H1 (cell line): ENCODE data around the gene DENND6B. TPM values are rescaled to one million over a fixed set of nuclear protein-coding genes. Genes with fewer than 3 reads are reported as not detected.

ENCODE experiments used
- CTCF ChIA-PET: fragments of 300-600 bp; sonication (Branson Sonifier 250); formaldehyde crosslinking; loops from one replicate; lab custom pipeline; 2021; ENCODE audit not compliant: partially characterized antibody; lab: Charles Lee
- POLR2A ChIA-PET: fragments of 300-600 bp; sonication (Branson Sonifier 250); formaldehyde crosslinking; loops from one replicate; lab custom pipeline; 2021; ENCODE audit warnings: inconsistent platforms; ENCODE audit not compliant: partially characterized antibody; lab: Charles Lee
- DNase-seq, 2 experiments: peaks; one replicate each; pipeline versions ENCODE4 v3.0.0 to v3.0.0-alpha.2; 2010 to 2022; ENCODE audit warnings: low spot score in 2 of 2, low read depth in 1 of 2, mixed read lengths in 1 of 2
- FAIRE-seq: peaks from 2 replicates; lab custom pipeline; 2011; peaks lifted over from hg19 to GRCh38; lab: Jason Lieb, UNC
- H2AFZ ChIP-seq: 2 replicates; pipeline ENCODE4 v1.8.1; 2012; ENCODE audit warnings: low read length, inconsistent platforms
- H2AK5ac ChIP-seq: 2 replicates; pipeline ENCODE4 v1.6.1; 2013; ENCODE audit warnings: low read depth, low read length
- H2BK120ac ChIP-seq: replicated peaks from 2 replicates; pipeline ENCODE3; 2013; ENCODE audit warnings: low read depth, low read length, inconsistent platforms
- H2BK12ac ChIP-seq: 2 replicates; pipeline ENCODE4 v1.6.1; 2013; ENCODE audit warnings: low read depth, low read length
- H2BK15ac ChIP-seq: 2 replicates; pipeline ENCODE4 v1.6.1; 2013; ENCODE audit warnings: low read length
- H2BK20ac ChIP-seq: 2 replicates; pipeline ENCODE4 v1.6.1; 2013; ENCODE audit warnings: low read length
- H2BK5ac ChIP-seq: 2 replicates; pipeline ENCODE4 v1.6.1; 2013; ENCODE audit warnings: low read depth, low read length
- H3K14ac ChIP-seq: 2 replicates; pipeline ENCODE4 v1.6.1; 2013; ENCODE audit warnings: inconsistent platforms; ENCODE audit not compliant: insufficient read length
- H3K18ac ChIP-seq: 2 replicates; pipeline ENCODE4 v1.6.1; 2013; ENCODE audit warnings: low read length; ENCODE audit errors: extremely low read depth
- H3K23ac ChIP-seq: 2 replicates; pipeline ENCODE4 v1.6.1; 2013; ENCODE audit warnings: inconsistent platforms; ENCODE audit not compliant: insufficient read length
- H3K23me2 ChIP-seq: 2 replicates; pipeline ENCODE4 v1.6.1; 2013; ENCODE audit warnings: low read depth, low read length
- H3K27ac ChIP-seq: 2 replicates; pipeline ENCODE4 v1.6.1; 2011; ENCODE audit warnings: low read depth, low read length, inconsistent platforms
- H3K27me3 ChIP-seq, 4 experiments: replicated peaks in 1 of 4; 1 replicate in 1 of 4; 2 replicates in 3 of 4; pipeline versions ENCODE4 v1.6.1 to v1.8.1; 2011 to 2013; ENCODE audit warnings: low read length in 3 of 4, mild to moderate bottlenecking in 3 of 4, inconsistent platforms in 2 of 4, mixed read lengths in 2 of 4, moderate library complexity in 1 of 4; ENCODE audit not compliant: control insufficient read depth in 3 of 4, insufficient read depth in 3 of 4; ENCODE audit errors: extremely low read depth in 1 of 4
- H3K36me3 ChIP-seq, 4 experiments: 2 replicates each; pipeline versions ENCODE4 v1.6.1 to v1.8.1; 2011 to 2013; ENCODE audit warnings: mild to moderate bottlenecking in 4 of 4, low read length in 3 of 4, moderate library complexity in 2 of 4, control low read depth in 1 of 4, inconsistent platforms in 1 of 4; ENCODE audit not compliant: insufficient read depth in 4 of 4, control insufficient read depth in 2 of 4
- H3K4ac ChIP-seq: replicated peaks from 2 replicates; pipeline ENCODE3; 2013; ENCODE audit warnings: low read length, low read depth, mixed read lengths, inconsistent platforms; ENCODE audit not compliant: insufficient read length
- H3K4me1 ChIP-seq, 4 experiments: replicated peaks in 1 of 4; 1 replicate in 1 of 4; 2 replicates in 3 of 4; pipeline versions ENCODE4 v1.6.1 to v1.8.1; 2011 to 2013; ENCODE audit warnings: low read length in 3 of 4, inconsistent platforms in 2 of 4, mixed read lengths in 1 of 4; ENCODE audit not compliant: insufficient read depth in 4 of 4, control insufficient read depth in 3 of 4
- H3K4me2 ChIP-seq, 2 experiments: 2 replicates each; pipeline versions ENCODE4 v1.6.1 to v1.8.1; 2011 to 2013; ENCODE audit warnings: low read depth in 2 of 2, low read length in 2 of 2, control low read depth in 1 of 2, inconsistent platforms in 1 of 2, mild to moderate bottlenecking in 1 of 2; ENCODE audit not compliant: insufficient read depth in 1 of 2
- H3K4me3 ChIP-seq, 4 experiments: fragments of 200-600, 300-600 bp in 1 of 4; sonication (generic), shearing (Covaris generic), sonication (Bioruptor Twin) in 1 of 4; 2 replicates each; pipeline versions ENCODE4 v1.5.1 to v1.8.1; 2011 to 2016; ENCODE audit warnings: low read length in 4 of 4, low read depth in 3 of 4, control low read depth in 2 of 4, inconsistent platforms in 2 of 4, mild to moderate bottlenecking in 2 of 4, mixed read lengths in 1 of 4, moderate library complexity in 1 of 4; ENCODE audit not compliant: insufficient read depth in 2 of 4; ENCODE audit errors: extremely low read depth in 1 of 4
- H3K56ac ChIP-seq: replicated peaks from 2 replicates; pipeline ENCODE3; 2013; ENCODE audit warnings: low read depth, mild to moderate bottlenecking, mixed read lengths, low read length, inconsistent platforms; ENCODE audit not compliant: insufficient read length
- H3K79me1 ChIP-seq: 2 replicates; pipeline ENCODE4 v1.6.1; 2013; ENCODE audit warnings: low read depth, low read length, control low read depth
- H3K79me2 ChIP-seq, 2 experiments: 2 replicates each; pipeline versions ENCODE4 v1.6.1 to v1.8.1; 2012 to 2013; ENCODE audit warnings: low read length in 2 of 2, mild to moderate bottlenecking in 2 of 2, inconsistent platforms in 1 of 2; ENCODE audit not compliant: insufficient read depth in 2 of 2, control insufficient read depth in 1 of 2
- H3K9ac ChIP-seq, 4 experiments: replicated peaks in 1 of 4; 1 replicate in 1 of 4; 2 replicates in 3 of 4; pipeline versions ENCODE4 v1.6.1 to v1.8.1; 2011 to 2013; ENCODE audit warnings: low read depth in 3 of 4, low read length in 3 of 4, control low read depth in 2 of 4, mild to moderate bottlenecking in 2 of 4, moderate library complexity in 2 of 4, inconsistent platforms in 1 of 4; ENCODE audit errors: extremely low read depth in 1 of 4
- H3K9me3 ChIP-seq, 2 experiments: 2 replicates each; pipeline versions ENCODE4 v1.6.1 to v1.8.1; 2012 to 2013; ENCODE audit warnings: mild to moderate bottlenecking in 2 of 2, moderate library complexity in 2 of 2, control low read depth in 1 of 2, inconsistent platforms in 1 of 2, low read depth in 1 of 2, low read length in 1 of 2, mixed read lengths in 1 of 2; ENCODE audit not compliant: insufficient read depth in 2 of 2
- H4K20me1 ChIP-seq, 2 experiments: replicated peaks in 1 of 2; 2 replicates each; pipeline versions ENCODE3 to v1.8.1; 2011 to 2013; ENCODE audit warnings: inconsistent platforms in 2 of 2, low read length in 2 of 2, mild to moderate bottlenecking in 1 of 2; ENCODE audit not compliant: insufficient read depth in 2 of 2, control insufficient read depth in 1 of 2
- H4K5ac ChIP-seq: 2 replicates; pipeline ENCODE4 v1.6.1; 2013; ENCODE audit warnings: low read length, low read depth, mixed read lengths, inconsistent platforms; ENCODE audit not compliant: insufficient read length
- H4K8ac ChIP-seq: 2 replicates; pipeline ENCODE4 v1.8.0; 2013; ENCODE audit warnings: mild to moderate bottlenecking, moderate library complexity, low read length, inconsistent platforms; ENCODE audit not compliant: insufficient read depth; ENCODE audit errors: extremely low read depth
- H4K91ac ChIP-seq: replicated peaks from 2 replicates; pipeline ENCODE3; 2013; ENCODE audit warnings: low read length, mixed read lengths, inconsistent platforms; ENCODE audit not compliant: insufficient read length
- BCL11A ChIP-seq, 2 experiments: IDR thresholded peaks; one replicate each; pipeline ENCODE4 v1.6.1; 2011; ENCODE audit warnings: low read depth in 2 of 2, low read length in 2 of 2, mild to moderate bottlenecking in 2 of 2
- JUND ChIP-seq: IDR thresholded peaks from 2 replicates; pipeline ENCODE4 v1.6.1; 2011; ENCODE audit warnings: mild to moderate bottlenecking, improper control_type of control experiment, low read length
- MAX ChIP-seq: IDR thresholded peaks from 2 replicates; pipeline ENCODE4 v1.6.1; 2012; ENCODE audit warnings: inconsistent platforms
- NRF1 ChIP-seq: IDR thresholded peaks from 2 replicates; pipeline ENCODE4 v1.6.1; 2011; ENCODE audit warnings: mild to moderate bottlenecking, low read depth, low read length, improper control_type of control experiment
- RXRA ChIP-seq: IDR thresholded peaks from 2 replicates; pipeline ENCODE4 v1.6.1; 2011; ENCODE audit warnings: low read depth, mild to moderate bottlenecking, low read length, moderate library complexity; ENCODE audit not compliant: insufficient read depth
- SIX5 ChIP-seq: IDR thresholded peaks from 2 replicates; pipeline ENCODE4 v1.6.1; 2011; ENCODE audit warnings: mild to moderate bottlenecking, low read depth, low read length
- SP1 ChIP-seq: IDR thresholded peaks from 2 replicates; pipeline ENCODE4 v1.6.1; 2011; ENCODE audit warnings: low read depth, low read length
- TAF1 ChIP-seq: IDR thresholded peaks from 2 replicates; pipeline ENCODE4 v1.6.1; 2011; ENCODE audit warnings: mild to moderate bottlenecking, low read depth, low read length
- WGBS, 2 experiments: shearing (Covaris generic) in 1 of 2; methylation state at CpG; one replicate each; pipeline versions ENCODE4 v1.1.6 to v1.1.7; 2013 to 2015; ENCODE audit warnings: low lambda C conversion rate in 2 of 2, mixed read lengths in 2 of 2, inconsistent platforms in 1 of 2, low coverage in 1 of 2, missing lambda C conversion rate in 1 of 2; ENCODE audit not compliant: insufficient replicate concordance in 2 of 2, insufficient coverage in 1 of 2, insufficient read length in 1 of 2; ENCODE audit errors: extremely low coverage in 1 of 2, missing lambda C conversion rate in 1 of 2; 5-methylcytosine and 5-hydroxymethylcytosine counted together
- polyA plus RNA-seq, 7 experiments: library from polyadenylated mRNA; depleted of rRNA in 3 of 7; stranded (reverse) in 5 of 7; unstranded in 2 of 7; fragments of >200 nt in 5 of 7; fragments of 200-250 nt in 2 of 7; gene quantifications; 1 replicate in 5 of 7; 2 replicates in 1 of 7; 4 replicates in 1 of 7; pipeline versions ENCODE4 v1.2.1 to v1.2.3, GENCODE V29; 2011 to 2013; ENCODE audit warnings: missing spikeins in 2 of 7, mixed read lengths in 2 of 7
- total RNA-seq: library from RNA; stranded (reverse); fragmentation: NEBNext Ultra II Directional; extraction: Animal tissue kit (Norgen Biotek cat#: 25700); gene quantifications from 2 replicates; pipeline ENCODE4 v1.2.1, GENCODE V29; 2021
- TF ChIP-seq, protein P1 (sequence below), 3 experiments: IDR thresholded peaks; 1 replicate in 2 of 3; 2 replicates in 1 of 3; pipeline versions ENCODE4 v1.5.1 to v1.6.1; 2011; ENCODE audit warnings: low read length in 3 of 3, mild to moderate bottlenecking in 3 of 3, inconsistent platforms in 2 of 3, low read depth in 1 of 3, moderate library complexity in 1 of 3; ENCODE audit not compliant: insufficient read depth in 1 of 3; ENCODE audit errors: control extremely low read depth in 1 of 3

The DENND6B gene
- total and polyA plus RNA-seq, 2 of the 8 experiments (the other 6 are each of a cell fraction or from before 2014, with no cell fraction given) = 1.1 to 1.9 TPM

- peaks cover 14 to 27% of the 10 kb centered on the region in 2 experiments for H4K20me1 ChIP-seq
- H3K79me2 ChIP-seq = peaks cover 0 to 43% of the 10 kb centered on the region in 2 experiments; a peak in 3 of 4 replicates
- DNase-seq (no peak), FAIRE-seq (no peak)
- no peak overlapping the region for H3K18ac ChIP-seq
- 88% methylated on average over 27 of the region's 29 CpGs; no CpG with 5 or more reads in 1 of the 2 experiments for WGBS, 2 experiments
- H2BK15ac ChIP-seq = no peak overlapping the region
- peak overlapping the region; percentile 95 for H2AK5ac ChIP-seq
- no peak overlapping the region for H2AFZ ChIP-seq
- no peak overlapping the region for H2BK120ac ChIP-seq
- no peak overlapping the region for H3K56ac ChIP-seq
- H3K4me2 ChIP-seq = no peak overlapping the region
- H3K9me3 ChIP-seq = no peaks in the 10 kb centered on the region
- no peak overlapping the region for H4K91ac ChIP-seq
- H3K4me1 ChIP-seq = peaks cover 0 to 41% (median 28%) of the 10 kb centered on the region in 4 experiments; a peak in 6 of 7 replicates
- H4K8ac ChIP-seq = no peak overlapping the region
- no peak overlapping the region for H3K4me3 ChIP-seq
- no peak overlapping the region for H3K14ac ChIP-seq
- H3K9ac ChIP-seq = no peak overlapping the region
- ChIA-PET POLR2A (interaction anchor here (1.0 to 1.2 kb wide), 3 partner anchors 25 to 46 kb away, joined by 3 to 4 read pairs (median 3); no protein-coding TSS in a partner anchor), CTCF (interaction anchor here (1.2 to 2.6 kb wide), 4 partner anchors 9 to 49 kb away, joined by 4 to 11 read pairs (median 8); no protein-coding TSS in a partner anchor)
- H3K27me3 ChIP-seq = no peaks in the 10 kb centered on the region; a peak in 2 of 7 replicates
- H2BK12ac ChIP-seq = no peak overlapping the region
- H2BK5ac ChIP-seq = peak overlapping the region; percentile 75; the same call in 1 of the 2 replicates
- H4K5ac ChIP-seq = no peak overlapping the region
- H3K4ac ChIP-seq = no peak overlapping the region
- peaks cover 18% of the 10 kb centered on the region for H3K79me1 ChIP-seq
- H3K27ac ChIP-seq = no peak overlapping the region
- no peak overlapping the region for H2BK20ac ChIP-seq
- peaks cover 9% of the 10 kb centered on the region; the same call in 1 of the 2 replicates for H3K23me2 ChIP-seq
- H3K23ac ChIP-seq = no peak overlapping the region
- H3K36me3 ChIP-seq = no peaks in the 10 kb centered on the region
- no peak for TF ChIP-seq BCL11A (IDR thresholded peaks at IDR 0.05; ENCODE audit: low read depth in 2 of 2, low read length in 2 of 2)
- no peak for TF ChIP-seq MAX
- TF ChIP-seq RXRA = no peak
- no peak for TF ChIP-seq SIX5
- TF ChIP-seq NRF1 = no peak
- no peak for TF ChIP-seq TAF1
- TF ChIP-seq, protein P1, sequence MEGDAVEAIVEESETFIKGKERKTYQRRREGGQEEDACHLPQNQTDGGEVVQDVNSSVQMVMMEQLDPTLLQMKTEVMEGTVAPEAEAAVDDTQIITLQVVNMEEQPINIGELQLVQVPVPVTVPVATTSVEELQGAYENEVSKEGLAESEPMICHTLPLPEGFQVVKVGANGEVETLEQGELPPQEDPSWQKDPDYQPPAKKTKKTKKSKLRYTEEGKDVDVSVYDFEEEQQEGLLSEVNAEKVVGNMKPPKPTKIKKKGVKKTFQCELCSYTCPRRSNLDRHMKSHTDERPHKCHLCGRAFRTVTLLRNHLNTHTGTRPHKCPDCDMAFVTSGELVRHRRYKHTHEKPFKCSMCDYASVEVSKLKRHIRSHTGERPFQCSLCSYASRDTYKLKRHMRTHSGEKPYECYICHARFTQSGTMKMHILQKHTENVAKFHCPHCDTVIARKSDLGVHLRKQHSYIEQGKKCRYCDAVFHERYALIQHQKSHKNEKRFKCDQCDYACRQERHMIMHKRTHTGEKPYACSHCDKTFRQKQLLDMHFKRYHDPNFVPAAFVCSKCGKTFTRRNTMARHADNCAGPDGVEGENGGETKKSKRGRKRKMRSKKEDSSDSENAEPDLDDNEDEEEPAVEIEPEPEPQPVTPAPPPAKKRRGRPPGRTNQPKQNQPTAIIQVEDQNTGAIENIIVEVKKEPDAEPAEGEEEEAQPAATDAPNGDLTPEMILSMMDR (IDR thresholded peaks at IDR 0.05; ENCODE audit: control extremely low read depth in 1 of 3, insufficient read depth in 1 of 3, low read depth in 1 of 3, low read length in 3 of 3) = no peak
- TF ChIP-seq SP1 = no peak
- no peak for TF ChIP-seq JUND
These were observed 29.9 kb downstream of the DENND6B start for GRCh38 chr22:50296658-50297490.
